Measurements from ENCODE around the gene TBCD. TPM values are rescaled to one million over a fixed set of nuclear protein-coding genes. Genes with fewer than 3 reads are reported as not detected.

Gene TBCD
- total and polyA plus RNA-seq, 5 experiments from 2014 or later = 41.2 to 170 (median 91.9) TPM

- Mint-ChIP-seq H3K27ac (no peak overlapping the region), H3K36me3 (peaks cover 0 to 53% (median 22%) of the 10 kb centered on the region in 3 donors), H3K27me3 (no peaks in the 10 kb centered on the region), H3K4me3 (no peak overlapping the region), H3K9me3 (no peaks in the 10 kb centered on the region), H3K4me1 (peaks cover 0 to 2% (median 0%) of the 10 kb centered on the region in 4 donors)
- ATAC-seq (no peak), DNase-seq (peak in 1 of 10 donors; percentile 53)
- POLR2A ChIA-PET = no interaction called here
These were observed 176.1 kb downstream of the TBCD start for GRCh38 chr17:82927661-82928601.

DNA sequence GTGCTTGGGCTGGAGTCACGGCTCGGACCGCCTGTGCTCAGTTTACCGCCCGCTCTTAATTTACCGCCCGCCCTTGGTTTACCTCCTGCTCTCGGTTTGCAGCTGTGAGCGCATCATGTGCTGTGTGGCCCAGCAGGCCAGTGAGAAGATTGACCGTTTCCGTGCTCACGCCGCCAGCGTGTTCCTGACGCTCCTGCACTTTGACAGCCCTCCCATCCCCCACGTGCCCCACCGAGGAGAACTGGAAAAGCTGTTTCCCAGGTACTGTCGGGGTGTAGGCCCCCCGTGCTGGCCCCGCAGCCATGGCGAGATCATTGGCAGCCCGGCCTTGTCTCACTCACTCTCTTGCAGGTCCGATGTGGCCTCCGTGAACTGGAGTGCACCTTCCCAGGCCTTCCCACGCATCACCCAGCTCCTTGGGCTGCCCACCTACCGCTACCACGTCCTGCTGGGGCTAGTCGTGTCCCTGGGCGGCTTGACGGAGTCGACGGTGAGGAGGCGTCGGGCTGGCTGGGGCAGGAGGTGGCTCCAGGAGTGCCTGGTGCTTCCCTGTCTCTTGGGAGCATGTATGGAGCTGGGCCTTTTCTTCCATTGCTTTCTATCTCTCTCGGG lies 177.3 kb downstream of the TBCD start:
- no peaks in the 10 kb centered on the region for H3K27me3 Mint-ChIP-seq
- H3K27ac Mint-ChIP-seq = peak overlapping the region in 2 of 10 donors; percentile 18 to 40
- H3K9me3 Mint-ChIP-seq = no peaks in the 10 kb centered on the region
- DNase-seq (peak in 1 of 10 donors; percentile 58), ATAC-seq (no peak)
- H3K4me1 Mint-ChIP-seq = no peaks in the 10 kb centered on the region
- H3K36me3 Mint-ChIP-seq = peaks cover 0 to 55% (median 25%) of the 10 kb centered on the region in 3 donors
- POLR2A ChIA-PET = no interaction called here
- H3K4me3 Mint-ChIP-seq = no peak overlapping the region

DNA sequence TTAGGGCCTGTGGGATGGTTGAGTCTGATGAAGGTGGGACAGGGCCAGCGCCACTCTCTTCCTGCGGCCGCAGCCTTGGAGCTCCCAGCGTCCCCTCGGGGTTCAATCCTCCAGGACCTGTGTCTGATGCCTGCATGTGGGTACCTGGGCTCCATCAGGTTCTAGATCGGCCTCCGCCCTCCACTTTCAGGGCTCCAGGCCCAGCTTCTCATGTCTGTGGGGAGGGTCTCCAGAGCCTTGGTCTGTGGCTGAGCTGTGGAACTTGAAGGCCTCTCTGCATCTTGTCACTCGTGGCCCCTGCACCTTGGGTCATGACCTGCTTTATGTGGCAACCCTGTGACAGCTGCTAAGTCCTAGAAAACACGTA lies 177.8 kb downstream of the TBCD start:
- Mint-ChIP-seq H3K4me3 (no peak overlapping the region), H3K27me3 (no peaks in the 10 kb centered on the region), H3K36me3 (peaks cover 0 to 57% (median 25%) of the 10 kb centered on the region in 3 donors), H3K9me3 (no peaks in the 10 kb centered on the region), H3K27ac (peak overlapping the region in 1 of 10 donors; percentile 40), H3K4me1 (no peaks in the 10 kb centered on the region)
- DNase-seq (peak in 1 of 10 donors; percentile 48), ATAC-seq (no peak)
- POLR2A ChIA-PET = no interaction called here

DNA sequence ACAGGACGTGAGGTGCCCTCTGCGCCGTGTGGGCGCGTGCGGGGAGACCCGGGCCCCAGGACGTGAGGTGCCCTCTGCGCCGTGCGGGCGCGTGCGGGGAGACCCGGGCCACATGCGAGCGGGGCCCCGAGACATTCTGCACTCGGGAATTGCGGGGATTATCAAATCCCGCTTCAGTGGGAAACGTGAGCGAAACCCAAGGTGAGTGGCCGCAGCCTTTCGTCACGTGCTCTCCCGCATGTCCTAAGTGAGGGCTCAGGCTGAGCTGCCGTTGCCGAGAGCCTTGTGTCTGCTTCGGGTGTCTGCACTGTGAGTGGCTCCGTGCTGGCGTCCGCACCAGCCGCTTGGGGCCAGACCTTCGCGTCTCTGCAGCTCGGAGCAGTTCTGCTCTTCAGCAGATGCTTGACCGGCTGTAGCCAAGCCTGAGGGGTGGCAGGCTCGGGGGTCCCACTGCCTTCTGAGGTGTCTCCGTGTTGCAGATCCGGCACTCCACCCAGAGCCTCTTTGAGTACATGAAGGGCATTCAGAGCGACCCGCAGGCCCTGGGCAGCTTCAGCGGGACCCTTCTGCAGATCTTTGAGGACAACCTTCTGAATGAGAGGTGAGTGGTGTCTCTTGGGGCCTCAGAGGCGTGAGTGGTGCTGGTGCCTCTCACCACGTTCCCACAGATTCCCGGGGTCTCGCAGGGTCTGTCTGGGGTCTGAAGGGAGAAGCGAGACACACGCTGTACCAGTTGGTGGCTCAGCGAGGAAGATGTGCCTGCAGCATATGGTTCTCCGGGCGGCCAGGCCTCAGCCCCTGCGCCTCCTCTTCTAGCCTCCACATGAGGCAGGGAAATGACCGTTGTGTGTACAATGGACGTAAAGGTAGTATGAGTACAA lies 178.4 kb downstream of the TBCD start:
- H3K4me1 Mint-ChIP-seq = no peaks in the 10 kb centered on the region
- peak overlapping the region in 1 of 10 donors; percentile 91 for H3K27ac Mint-ChIP-seq
- H3K27me3 Mint-ChIP-seq = no peaks in the 10 kb centered on the region
- DNase-seq = peak in 1 of 10 donors; percentile 61
- no peak overlapping the region for H3K4me3 Mint-ChIP-seq
- no peaks in the 10 kb centered on the region for H3K9me3 Mint-ChIP-seq
- H3K36me3 Mint-ChIP-seq = peaks cover 0 to 60% (median 27%) of the 10 kb centered on the region in 3 donors
- POLR2A ChIA-PET = no interaction called here
- ATAC-seq = no peak

GRCh38 chr17:82930924-82931698 lies 179.2 kb downstream of the TBCD start:
- H3K27me3 Mint-ChIP-seq = no peaks in the 10 kb centered on the region
- H3K4me1 Mint-ChIP-seq = peaks cover 0 to 2% (median 0%) of the 10 kb centered on the region in 4 donors
- H3K36me3 Mint-ChIP-seq = peaks cover 0 to 68% (median 29%) of the 10 kb centered on the region in 3 donors
- DNase-seq = peak in 1 of 10 donors; percentile 37
- peak overlapping the region in 1 of 10 donors; percentile 91 for H3K27ac Mint-ChIP-seq
- no peak for ATAC-seq
- POLR2A ChIA-PET = interaction anchor here (1.4 kb wide), 1 partner anchor 46 kb away, joined by 4 read pairs; no protein-coding TSS in a partner anchor
- no peak overlapping the region for H3K4me3 Mint-ChIP-seq
- no peaks in the 10 kb centered on the region for H3K9me3 Mint-ChIP-seq

DNA sequence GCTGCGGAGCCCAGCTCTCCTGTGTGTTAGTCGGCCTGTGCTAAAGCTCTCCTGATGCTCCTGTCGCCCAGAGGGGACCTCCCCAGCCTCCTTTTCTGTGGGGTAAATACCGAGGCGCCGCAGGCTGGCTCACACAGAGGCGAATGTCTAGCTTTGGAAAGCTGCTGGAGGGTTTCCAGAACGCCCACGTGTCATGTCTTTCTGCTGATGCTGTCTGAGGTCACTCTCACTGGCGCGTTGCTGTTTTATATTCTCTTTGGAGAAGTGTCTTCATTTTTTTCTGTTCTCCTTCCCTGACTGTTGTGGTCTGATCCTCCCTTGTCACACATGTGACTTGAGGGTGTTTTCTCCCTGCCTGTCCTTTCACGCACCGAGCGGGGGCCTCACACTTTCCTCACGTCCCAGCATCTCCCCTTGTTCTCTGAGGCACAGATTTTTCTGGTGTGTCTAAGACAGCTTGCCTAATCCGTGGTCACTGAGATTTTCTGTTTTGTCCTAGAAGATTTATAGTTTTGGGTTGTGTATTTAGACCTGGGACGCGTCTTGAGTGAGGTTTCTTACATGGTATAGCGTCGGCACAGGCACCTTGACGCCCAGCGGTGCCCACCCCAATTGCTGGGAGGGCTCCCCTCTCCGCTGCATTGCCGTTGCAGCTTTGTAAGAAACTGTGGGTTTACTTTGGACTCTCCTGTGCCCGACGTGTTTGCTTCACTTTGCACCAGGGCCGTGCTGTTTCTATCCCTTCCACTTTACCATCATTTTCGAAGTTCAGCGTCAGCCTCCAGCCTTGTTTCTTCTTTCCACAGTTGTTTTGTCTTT lies 180.0 kb downstream of the TBCD start:
- H3K4me1 Mint-ChIP-seq = peaks cover 0 to 4% (median 0%) of the 10 kb centered on the region in 4 donors
- no peak for ATAC-seq
- POLR2A ChIA-PET = interaction anchor here (1.4 kb wide), 1 partner anchor 47 kb away, joined by 4 read pairs; no protein-coding TSS in a partner anchor
- H3K36me3 Mint-ChIP-seq = peaks cover 0 to 68% (median 27%) of the 10 kb centered on the region in 3 donors
- DNase-seq = peak in 1 of 10 donors; percentile 43
- no peaks in the 10 kb centered on the region for H3K9me3 Mint-ChIP-seq
- H3K27ac Mint-ChIP-seq = peak overlapping the region in 2 of 10 donors; percentile 12 to 84
- H3K27me3 Mint-ChIP-seq = no peaks in the 10 kb centered on the region
- no peak overlapping the region for H3K4me3 Mint-ChIP-seq

DNA sequence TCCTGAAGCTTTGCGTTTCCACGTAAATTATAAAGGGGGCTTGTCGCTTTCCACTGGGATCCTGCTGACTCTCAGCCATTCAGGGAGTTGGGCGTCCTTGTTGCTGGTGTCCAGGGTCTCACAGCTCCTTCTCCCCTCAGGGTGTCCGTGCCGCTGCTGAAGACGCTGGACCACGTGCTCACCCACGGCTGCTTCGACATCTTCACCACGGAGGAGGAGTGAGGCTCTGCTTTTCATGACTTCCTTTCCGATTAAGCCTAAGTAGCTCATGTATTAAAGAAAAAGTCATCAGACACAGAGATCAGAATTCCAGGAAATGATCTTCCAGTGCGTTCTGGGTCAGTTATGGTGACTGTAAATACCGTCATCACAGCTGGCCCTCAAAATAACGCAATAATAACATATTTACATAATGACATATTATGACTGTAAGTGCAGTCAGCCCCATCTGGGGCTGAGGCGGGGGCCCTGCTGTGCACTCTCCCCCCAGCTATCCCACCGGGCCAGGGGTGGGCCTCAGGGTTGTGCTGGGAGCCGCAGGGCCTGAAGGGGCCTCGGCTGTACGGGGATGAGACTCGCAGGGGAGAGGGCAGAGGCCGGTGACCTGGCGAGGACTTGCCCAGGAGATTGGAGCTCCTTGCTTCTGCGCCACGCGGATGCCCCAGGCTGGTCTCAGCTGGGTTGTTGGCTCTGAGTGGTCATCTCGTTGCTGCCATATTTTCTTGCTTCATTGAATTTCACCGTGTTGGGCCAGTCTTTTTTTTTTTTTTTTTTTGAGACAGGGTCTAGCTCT lies 180.8 kb downstream of the TBCD start:
- H3K36me3 Mint-ChIP-seq = peaks cover 0 to 71% (median 25%) of the 10 kb centered on the region in 3 donors
- no peaks in the 10 kb centered on the region for H3K27me3 Mint-ChIP-seq
- no peak overlapping the region for H3K4me3 Mint-ChIP-seq
- peaks cover 0 to 4% (median 0%) of the 10 kb centered on the region in 4 donors for H3K4me1 Mint-ChIP-seq
- no peaks in the 10 kb centered on the region for H3K9me3 Mint-ChIP-seq
- peak overlapping the region in 2 of 10 donors; percentile 52 to 84 for H3K27ac Mint-ChIP-seq
- ATAC-seq = no peak
- POLR2A ChIA-PET = interaction anchor here (0.6 to 1.4 kb wide), 2 partner anchors 23 to 48 kb away, joined by 3 to 4 read pairs; no protein-coding TSS in a partner anchor
- DNase-seq = peak in 1 of 10 donors; percentile 56

DNA sequence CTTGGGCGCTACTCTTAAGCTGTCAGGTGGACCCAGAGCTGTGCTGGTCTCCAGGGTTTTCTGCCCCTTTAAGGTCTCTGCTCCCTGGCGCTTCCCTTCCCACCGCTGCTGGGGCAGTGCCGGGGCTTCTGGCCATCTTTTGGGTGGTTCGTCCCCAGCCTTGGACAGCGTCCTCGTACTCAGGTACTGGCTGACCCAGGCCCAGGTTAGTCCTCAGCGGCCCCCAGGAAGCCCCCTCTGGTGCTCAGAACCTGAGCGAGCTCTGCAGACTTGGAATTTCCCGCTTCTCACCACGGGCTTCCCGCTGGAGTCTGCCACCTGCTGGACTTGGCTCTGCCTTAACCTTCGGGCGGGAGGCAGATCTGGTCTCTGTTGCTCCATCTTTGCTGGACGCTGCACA lies 182.0 kb downstream of the TBCD start:
- DNase-seq (peak in 1 of 10 donors; percentile 32), ATAC-seq (no peak)
- no peaks in the 10 kb centered on the region for H3K9me3 Mint-ChIP-seq
- POLR2A ChIA-PET = interaction anchor here (0.6 kb wide), 1 partner anchor 297 kb away, joined by 3 read pairs; no protein-coding TSS in a partner anchor
- peaks cover 0 to 4% (median 0%) of the 10 kb centered on the region in 4 donors for H3K4me1 Mint-ChIP-seq
- no peak overlapping the region for H3K27ac Mint-ChIP-seq
- peaks cover 0 to 74% (median 27%) of the 10 kb centered on the region in 3 donors for H3K36me3 Mint-ChIP-seq
- H3K4me3 Mint-ChIP-seq = no peak overlapping the region
- no peaks in the 10 kb centered on the region for H3K27me3 Mint-ChIP-seq

GRCh38 chr17:82935966-82936767 lies 184.3 kb downstream of the TBCD start:
- Mint-ChIP-seq H3K4me1 (peaks cover 0 to 7% (median 0%) of the 10 kb centered on the region in 4 donors), H3K9me3 (no peaks in the 10 kb centered on the region), H3K4me3 (no peak overlapping the region), H3K27ac (peak overlapping the region in 4 of 10 donors; percentile 1 to 77 (median 48)), H3K36me3 (peaks cover 0 to 69% (median 22%) of the 10 kb centered on the region in 3 donors), H3K27me3 (no peaks in the 10 kb centered on the region)
- DNase-seq = peak in 1 of 10 donors; percentile 16
- POLR2A ChIA-PET = no interaction called here
- no peak for ATAC-seq

DNA sequence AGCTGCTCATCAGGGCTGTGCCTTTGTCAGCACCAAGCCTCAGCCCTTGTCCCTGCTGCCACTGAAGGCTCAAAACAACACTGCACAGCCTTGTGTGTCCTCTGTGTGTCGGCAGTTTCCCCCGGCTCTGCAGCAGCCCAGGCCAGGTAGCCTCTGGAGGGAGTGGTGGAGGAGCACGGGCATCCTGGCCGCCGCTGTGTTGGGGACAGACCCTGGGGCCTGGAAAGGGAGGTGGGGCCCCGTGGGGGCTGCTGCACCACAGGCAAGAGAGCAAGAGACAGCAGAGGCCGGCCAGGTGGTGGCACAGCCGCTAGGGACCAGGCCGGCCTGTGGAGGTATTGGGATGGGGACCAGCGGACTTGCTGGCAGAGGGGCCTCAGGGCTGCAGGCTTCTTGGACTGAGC lies 184.9 kb downstream of the TBCD start:
- Mint-ChIP-seq H3K4me3 (no peak overlapping the region), H3K27me3 (no peaks in the 10 kb centered on the region), H3K4me1 (peaks cover 0 to 7% (median 0%) of the 10 kb centered on the region in 4 donors), H3K9me3 (no peaks in the 10 kb centered on the region), H3K36me3 (peaks cover 0 to 66% (median 24%) of the 10 kb centered on the region in 3 donors), H3K27ac (no peak overlapping the region)
- POLR2A ChIA-PET = no interaction called here
- ATAC-seq (no peak), DNase-seq (peak in 1 of 10 donors; percentile 54)
